Thoracic aorta (tissue), 2 donors: ENCODE results near the gene PARP15. TPM values are rescaled to one million over a fixed set of nuclear protein-coding genes. Genes with fewer than 3 reads are reported as not detected.
A peak's percentile ranks its signal among the peaks of the same experiment; 100 is the strongest.
"Not testable (repeated sequence)": the region's sequence is repeated elsewhere in the genome, so short reads cannot be mapped to it uniquely, and the experiment has no call there.

Experiments used
- ATAC-seq: fragments of 150-250 bp; one replicate; pipeline ENCODE4 v1.8.0; 2017; ENCODE audit warnings: low read depth; ENCODE audit not compliant: insufficient number of reproducible peaks, low FRiP score
- DNase-seq: peaks from one replicate; pipeline ENCODE4 v3.0.0-alpha.2; 2020; ENCODE audit warnings: low spot score
- H3K27ac ChIP-seq, 2 donors: fragments of 200-600 bp; sonication (generic); 1 replicate in 1 of 2; 2 replicates in 1 of 2; pipeline ENCODE4 v1.5.1; 2016; ENCODE audit warnings: mild to moderate bottlenecking in 2 of 2, moderate library complexity in 2 of 2
- H3K27me3 ChIP-seq: fragments of 200-600 bp; sonication (generic); replicated peaks from 2 replicates; pipeline ENCODE4 v1.6.0; 2016; ENCODE audit warnings: mild to moderate bottlenecking; ENCODE audit not compliant: insufficient read depth
- H3K36me3 ChIP-seq: fragments of 200-600 bp; sonication (generic); one replicate; pipeline ENCODE4 v1.5.1; 2016
- H3K4me1 ChIP-seq, 2 donors: fragments of 200-600 bp; sonication (generic); 1 replicate in 1 of 2; 2 replicates in 1 of 2; pipeline versions ENCODE4 v1.5.1 to v1.6.0; 2016; ENCODE audit warnings: low read depth in 2 of 2, mild to moderate bottlenecking in 1 of 2; ENCODE audit not compliant: control insufficient read depth in 1 of 2
- H3K4me3 ChIP-seq: fragments of 200-600 bp; sonication (generic); 2 replicates; pipeline ENCODE4 v1.5.1; 2016; ENCODE audit warnings: mild to moderate bottlenecking
- H3K9me3 ChIP-seq: fragments of 200-600 bp; sonication (generic); 2 replicates; pipeline ENCODE4 v1.5.1; 2016
- CTCF ChIP-seq: fragments of 200-600 bp; sonication (generic); IDR thresholded peaks from one replicate; pipeline ENCODE4 v1.5.1; 2019; ENCODE audit warnings: antibody characterized with exemption
- total RNA-seq, 2 donors: library from RNA; depleted of rRNA; stranded (reverse); fragments of >200 nt; gene quantifications; one replicate each; pipeline versions ENCODE4 v1.1.0 to v1.2.3, GENCODE V29; 2016

PARP15 gene
- total RNA-seq, 2 donors from 2014 or later = 4.0 to 4.1 TPM

GRCh38 chr3:122560680-122561079 is 16.8 kb upstream of the PARP15 start:
- no peaks in the 10 kb centered on the region for H3K27me3 ChIP-seq
- H3K36me3 ChIP-seq = peaks cover 17% of the 10 kb centered on the region
- no peak overlapping the region for H3K27ac ChIP-seq
- TF ChIP-seq CTCF = no peak
- H3K4me1 ChIP-seq = peaks cover 11 to 35% of the 10 kb centered on the region in 2 donors
- DNase-seq (no peak), ATAC-seq (no peak)
- H3K4me3 ChIP-seq = no peak overlapping the region
- H3K9me3 ChIP-seq = no peaks in the 10 kb centered on the region

DNA sequence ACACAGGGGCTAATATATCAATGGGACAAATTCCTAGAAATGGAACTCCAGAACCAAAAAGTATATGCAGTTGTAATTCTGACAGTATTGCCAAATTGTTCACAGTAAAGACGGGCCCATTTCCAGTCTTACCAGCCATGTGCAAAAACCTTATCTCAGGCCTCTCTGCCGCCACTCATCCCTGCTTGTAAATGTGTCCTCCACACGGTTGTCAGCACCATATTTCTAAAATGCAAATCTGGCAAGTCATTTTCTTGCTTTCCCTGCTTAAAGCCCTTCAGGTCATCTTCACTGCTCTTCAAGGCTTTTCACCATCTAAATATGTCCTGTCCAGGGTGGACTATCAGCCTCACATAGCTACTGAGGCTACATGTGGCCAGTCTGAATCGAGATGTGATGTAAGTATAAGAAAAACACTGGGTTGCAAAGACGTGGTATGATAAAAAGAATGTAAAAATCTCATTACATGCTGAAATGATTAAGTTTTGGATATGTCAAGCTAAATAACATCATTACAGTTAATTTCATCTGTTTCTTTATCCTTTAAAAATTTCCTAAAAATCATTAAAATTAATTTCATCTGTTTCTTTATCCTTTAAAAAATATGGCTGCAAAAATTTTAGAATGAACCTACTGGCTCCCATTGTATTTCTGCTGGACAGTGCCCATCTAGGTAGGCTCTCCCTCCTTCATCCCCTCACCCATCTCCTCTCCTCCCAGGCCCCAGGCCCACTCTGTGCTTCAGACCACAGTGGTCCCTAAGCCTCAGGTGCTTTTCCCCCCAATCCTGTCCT is 14.3 kb upstream of the PARP15 start:
- no peak for DNase-seq
- no peaks in the 10 kb centered on the region for H3K27me3 ChIP-seq
- peaks cover 8% of the 10 kb centered on the region for H3K36me3 ChIP-seq
- H3K27ac ChIP-seq = peak overlapping the region; percentile 68 to 89
- H3K9me3 ChIP-seq = no peaks in the 10 kb centered on the region
- ATAC-seq = no peak
- TF ChIP-seq CTCF = no peak
- peak overlapping the region; percentile 91 for H3K4me3 ChIP-seq
- H3K4me1 ChIP-seq = peaks cover 11 to 35% of the 10 kb centered on the region in 2 donors

DNA sequence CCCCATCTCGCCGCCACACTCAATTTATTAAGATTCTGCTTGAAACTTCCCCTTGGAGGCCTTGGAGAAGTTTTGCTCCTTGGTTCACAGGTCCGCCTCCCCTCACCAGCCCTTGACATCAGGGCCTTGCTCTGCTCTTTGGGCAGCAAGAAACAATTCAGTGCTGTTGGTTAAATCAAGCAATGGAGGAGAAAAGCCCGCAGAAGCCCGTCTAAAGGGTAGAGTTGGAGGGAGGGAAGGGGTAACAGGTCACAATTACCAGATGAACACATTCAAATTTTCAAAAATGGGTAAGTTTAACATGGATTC is 13.8 kb upstream of the PARP15 start:
- H3K27ac ChIP-seq = peak overlapping the region; percentile 68 to 89
- H3K27me3 ChIP-seq = no peaks in the 10 kb centered on the region
- no peak for DNase-seq
- no peak for TF ChIP-seq CTCF
- peaks cover 11 to 35% of the 10 kb centered on the region in 2 donors for H3K4me1 ChIP-seq
- H3K36me3 ChIP-seq = peaks cover 6% of the 10 kb centered on the region
- ATAC-seq = no peak
- peak overlapping the region; percentile 91 for H3K4me3 ChIP-seq
- no peaks in the 10 kb centered on the region for H3K9me3 ChIP-seq

DNA sequence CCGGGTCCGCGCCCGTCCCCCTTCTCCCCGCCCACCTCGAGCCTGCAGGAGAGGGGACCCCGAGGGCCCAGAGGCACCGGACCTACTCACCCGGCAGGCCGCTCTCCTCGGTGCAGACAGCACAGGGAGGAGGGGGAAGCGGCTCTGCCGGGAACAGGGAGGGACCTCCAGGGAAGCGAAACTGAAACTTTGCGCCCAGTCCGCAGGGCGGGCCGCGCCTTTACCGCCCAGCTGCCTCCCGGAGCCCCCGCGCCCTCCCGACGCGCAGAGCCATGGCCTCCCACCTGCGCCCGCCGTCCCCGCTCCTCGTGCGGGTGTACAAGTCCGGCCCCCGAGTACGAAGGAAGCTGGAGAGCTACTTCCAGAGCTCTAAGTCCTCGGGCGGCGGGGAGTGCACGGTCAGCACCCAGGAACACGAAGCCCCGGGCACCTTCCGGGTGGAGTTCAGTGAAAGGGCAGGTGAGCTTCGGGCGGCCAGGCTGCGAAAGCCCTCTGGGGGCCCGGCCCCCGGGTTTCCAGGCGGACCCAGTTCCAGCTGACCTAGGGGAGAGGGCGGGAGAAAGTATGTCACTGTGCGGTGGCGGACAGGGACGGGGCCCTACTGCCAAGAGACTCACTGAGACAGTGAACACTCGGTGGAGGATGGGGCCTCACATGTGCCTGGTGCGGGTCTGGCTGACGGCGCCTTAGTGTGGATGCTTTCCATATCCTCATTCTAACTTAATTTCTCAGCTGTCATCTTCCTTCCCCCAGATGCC is 13.1 kb upstream of the PARP15 start, which contains the start of the genes DTX3L and PARP9:
TSS of gene DTX3L (plus strand) at position 184 of the 758 bp plus-strand sequence. CDS start at position 273, 89 bp downstream.
TSS of gene PARP9 (minus strand) at position 146 of the 758 bp plus-strand sequence. CDS start 4,680 bp downstream, outside the sequence.
- DNase-seq = peak; percentile 31
- Histone ChIP-seq H3K9me3 (no peaks in the 10 kb centered on the region), H3K27me3 (no peaks in the 10 kb centered on the region), H3K36me3 (peaks cover 6% of the 10 kb centered on the region), H3K4me1 (peaks cover 11 to 35% of the 10 kb centered on the region in 2 donors), H3K4me3 (peak within 1 kb of the TSS; percentile 91), H3K27ac (peak within 1 kb of the TSS; percentile 68 to 89)
- peak; percentile 81 for ATAC-seq
- TF ChIP-seq CTCF = no peak

GRCh38 chr3:122568131-122568530 is 9.3 kb upstream of the PARP15 start:
- H3K36me3 ChIP-seq = peaks cover 13% of the 10 kb centered on the region
- not testable (repeated sequence) for H3K9me3 ChIP-seq, H3K4me3 ChIP-seq, H3K27ac ChIP-seq, H3K27me3 ChIP-seq, DNase-seq, ATAC-seq
- peaks cover 3 to 12% of the 10 kb centered on the region in 2 donors for H3K4me1 ChIP-seq
